Measurements from ENCODE around the gene TNRC6C.

Gene TNRC6C

DNA sequence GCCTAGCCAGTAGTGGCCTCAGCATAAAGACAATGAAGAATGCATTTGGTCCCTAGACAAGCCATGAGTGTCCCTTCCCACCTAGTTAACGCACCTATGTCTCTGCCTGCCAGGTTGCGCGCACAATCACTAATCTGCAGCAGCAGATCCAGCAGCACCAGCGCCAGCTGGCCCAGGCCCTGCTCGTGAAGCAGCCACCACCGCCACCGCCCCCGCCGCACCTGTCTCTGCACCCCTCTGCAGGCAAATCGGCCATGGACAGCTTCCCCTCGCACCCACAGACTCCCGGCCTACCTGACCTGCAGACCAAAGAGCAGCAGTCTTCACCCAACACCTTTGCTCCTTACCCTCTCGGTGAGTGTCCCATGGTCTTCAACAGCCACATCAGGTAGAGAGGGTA is 128.2 kb downstream of the TNRC6C start:
- DNase-seq = no peak

GRCh38 chr17:78088529-78088928 is 130.0 kb downstream of the TNRC6C start:
- DNase-seq = no peak

DNA sequence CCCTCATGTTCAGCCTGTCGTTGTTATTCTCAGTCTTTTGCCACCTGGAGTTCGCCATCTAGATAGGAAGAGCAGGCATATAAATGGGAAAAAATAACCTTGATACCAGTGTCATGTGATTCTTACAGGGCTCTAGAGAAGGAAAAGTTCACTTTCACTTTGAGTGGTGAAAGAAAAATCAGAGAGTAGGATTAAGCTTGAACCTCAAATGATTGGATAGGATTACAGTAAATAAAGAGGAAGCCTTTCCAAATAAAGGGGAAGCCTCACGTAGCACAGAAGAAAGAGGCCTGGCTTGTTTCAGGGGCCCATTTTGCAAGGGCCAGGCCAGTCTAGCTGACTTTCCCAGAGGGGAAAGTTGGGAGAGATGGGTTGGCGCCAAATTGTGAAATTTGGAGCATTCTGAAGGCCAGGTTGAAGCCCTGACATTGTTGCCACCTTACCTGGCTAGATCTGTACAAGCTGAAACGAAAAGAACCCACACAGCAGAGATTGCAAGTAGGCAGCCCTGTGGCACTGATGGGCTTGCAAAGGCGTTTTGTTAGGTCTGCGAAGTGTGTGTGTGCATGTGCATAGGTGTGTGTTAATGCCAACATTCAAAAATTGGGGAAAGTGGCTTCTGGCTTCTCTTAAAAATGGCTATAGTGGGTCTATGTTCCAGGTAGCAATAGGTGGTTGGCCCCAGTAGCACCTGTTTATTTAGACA is 131.2 kb downstream of the TNRC6C start:
- DNase-seq = no peak

DNA sequence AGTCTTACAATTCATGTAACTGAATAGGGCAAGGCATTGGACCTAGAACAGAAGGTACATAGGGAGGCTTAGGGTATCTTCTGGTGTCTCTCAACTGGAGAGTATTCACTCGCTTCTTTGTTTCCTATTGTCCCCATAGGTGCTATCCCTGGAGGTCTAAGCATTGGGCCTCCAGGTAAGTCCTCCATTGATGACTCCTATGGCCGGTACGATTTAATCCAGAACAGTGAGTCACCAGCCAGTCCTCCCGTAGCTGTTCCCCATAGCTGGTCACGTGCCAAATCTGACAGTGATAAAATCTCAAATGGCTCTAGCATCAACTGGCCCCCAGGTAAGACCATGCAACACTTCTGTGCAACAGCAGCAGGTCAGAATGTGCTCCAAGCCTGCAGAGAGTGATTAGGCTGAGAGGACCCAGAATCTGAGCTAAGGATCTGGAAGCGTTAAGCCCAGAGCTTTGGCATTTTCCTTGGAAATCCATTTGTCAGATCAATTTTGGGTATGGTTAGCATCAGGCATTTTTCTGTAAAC is 134.4 kb downstream of the TNRC6C start:
- no peak for DNase-seq

DNA sequence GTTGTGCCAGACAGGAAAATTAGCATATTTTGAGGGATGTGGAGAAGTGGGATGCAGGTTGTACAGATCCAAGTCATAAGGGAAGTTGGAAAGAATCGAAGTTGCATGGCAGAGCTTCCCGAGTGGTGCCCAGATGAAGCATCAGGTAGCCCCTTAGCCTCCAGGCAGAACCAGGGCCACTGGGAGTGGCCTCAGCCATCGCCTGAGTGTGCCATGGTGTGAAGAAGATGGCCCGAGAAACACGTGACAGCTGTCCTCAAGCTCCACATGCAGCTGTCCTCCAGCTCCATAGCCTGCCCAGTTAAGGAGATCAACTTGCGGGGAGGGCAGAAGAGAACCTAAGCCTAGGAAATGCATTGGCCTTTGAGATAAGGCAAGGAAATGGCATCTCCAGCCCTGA is 136.5 kb downstream of the TNRC6C start:
- no peak for DNase-seq

DNA sequence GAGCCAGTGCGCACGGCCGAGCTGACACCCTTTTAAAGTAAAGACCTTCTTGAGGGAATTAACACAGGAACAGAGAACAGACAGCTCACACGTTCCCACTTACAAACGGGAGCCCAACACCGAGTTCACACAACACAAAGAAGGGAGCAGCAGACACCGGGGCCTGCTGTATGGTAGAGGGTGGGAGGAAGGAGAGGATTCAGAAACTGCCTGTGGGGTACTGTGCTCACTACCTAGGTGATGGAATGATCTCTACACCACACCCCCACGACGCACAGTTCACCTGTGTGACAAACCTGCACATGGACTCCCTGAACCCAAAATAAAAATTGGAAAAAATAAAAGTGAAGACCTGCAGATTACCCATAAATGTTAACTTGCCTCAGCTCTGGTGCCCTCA is 137.6 kb downstream of the TNRC6C start:
- no peak for DNase-seq

DNA sequence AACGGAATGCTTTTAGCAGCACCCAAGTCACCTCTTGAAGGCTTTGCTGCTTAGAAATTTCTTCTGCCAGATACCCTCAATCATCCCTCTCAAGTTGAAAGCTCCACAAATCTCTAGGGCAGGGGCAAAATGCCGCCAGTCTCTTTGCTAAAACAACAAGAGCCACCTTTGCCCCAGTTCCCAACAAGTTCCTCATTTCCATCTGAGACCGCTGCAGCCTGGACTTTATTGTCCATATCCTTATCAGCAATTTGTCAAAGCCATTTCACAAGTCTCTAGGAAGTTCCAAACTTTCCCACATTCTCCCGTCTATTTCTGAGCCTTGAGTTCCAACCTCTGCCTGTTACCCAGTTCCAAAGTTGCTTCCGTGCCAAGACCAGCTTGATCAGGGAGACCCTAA is 142.6 kb downstream of the TNRC6C start:
- DNase-seq = no peak

DNA sequence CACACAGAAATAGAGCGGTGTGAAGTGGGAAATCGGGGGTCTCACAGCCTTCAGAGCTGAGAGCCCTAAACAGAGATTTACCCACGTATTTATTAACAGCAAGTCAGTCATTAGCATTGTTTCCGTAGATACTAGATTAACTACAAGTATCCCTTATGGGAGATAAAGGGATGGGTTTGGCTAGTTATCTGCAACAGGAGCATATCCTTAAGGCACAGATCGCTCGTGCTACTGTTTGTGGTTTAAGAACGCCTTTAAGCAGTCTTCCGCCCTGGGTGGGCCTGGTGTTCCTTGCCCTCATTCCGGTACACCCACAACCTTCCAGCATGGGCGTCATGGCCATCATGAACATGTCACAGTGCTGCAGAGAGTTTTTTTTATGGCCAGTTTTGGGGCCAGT is 143.0 kb downstream of the TNRC6C start:
- no peak for DNase-seq

DNA sequence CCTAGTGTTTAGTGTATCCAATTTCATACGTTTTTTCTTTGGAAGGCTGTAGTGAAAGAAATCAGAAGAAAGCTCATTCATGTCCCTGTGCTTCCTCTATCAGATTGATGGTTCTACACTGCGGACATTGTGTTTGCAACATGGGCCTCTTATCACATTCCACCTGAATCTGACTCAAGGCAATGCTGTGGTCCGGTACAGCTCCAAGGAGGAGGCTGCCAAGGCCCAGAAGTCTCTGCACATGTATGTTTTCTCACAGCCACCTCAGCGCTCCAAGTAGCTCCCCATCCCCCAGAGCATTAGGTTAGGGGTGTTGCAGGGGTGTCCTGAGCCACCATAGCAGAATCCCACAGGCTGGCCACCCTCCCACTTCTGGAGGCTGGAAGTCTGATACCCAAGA is 144.8 kb downstream of the TNRC6C start:
- DNase-seq = no peak

GRCh38 chr17:78104540-78104941 is 146.0 kb downstream of the TNRC6C start:
- no peak for DNase-seq

GRCh38 chr17:78105101-78105500 is 146.6 kb downstream of the TNRC6C start:
- DNase-seq = no peak

GRCh38 chr17:78105551-78105950 is 147.0 kb downstream of the TNRC6C start:
- DNase-seq = no peak

DNA sequence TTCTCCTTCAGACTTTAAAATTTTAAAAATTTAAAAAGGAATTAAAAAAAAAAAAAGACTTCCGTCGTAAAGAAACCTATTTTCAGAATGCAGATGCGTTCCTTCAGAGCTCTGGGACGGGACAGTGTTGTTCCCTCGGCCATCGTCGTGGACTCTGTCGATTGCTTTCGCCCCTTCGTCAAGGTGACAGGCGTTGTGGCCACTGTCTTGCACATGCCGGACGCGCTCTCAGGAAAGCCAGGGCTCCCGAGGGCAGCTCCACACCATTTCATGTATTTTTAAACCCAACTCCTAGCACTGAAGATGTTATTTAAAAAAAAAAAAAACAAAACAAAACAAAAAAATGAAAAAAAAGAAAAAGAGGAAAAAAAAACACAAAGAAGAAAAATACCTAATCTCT is 147.7 kb downstream of the TNRC6C start:
- no peak for DNase-seq

DNA sequence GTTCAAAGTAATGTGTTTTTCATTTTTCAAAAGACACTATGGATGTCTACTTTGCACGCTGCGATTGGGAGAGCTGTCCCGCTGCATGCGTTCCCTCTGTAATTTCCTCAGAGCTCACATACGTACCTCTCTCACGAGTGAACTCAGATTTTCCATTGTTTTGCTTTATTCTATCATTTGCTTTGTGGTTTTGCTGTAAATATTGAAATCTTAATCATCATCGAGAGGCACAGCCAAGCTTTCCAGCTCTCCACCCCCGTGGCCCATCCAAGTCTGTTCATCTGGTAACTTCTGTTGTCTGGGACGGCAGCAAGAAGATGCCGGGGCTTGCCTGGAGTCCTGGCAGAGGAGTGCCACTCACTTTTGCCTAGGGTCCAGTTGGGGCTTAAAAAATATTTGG is 149.0 kb downstream of the TNRC6C start:
- DNase-seq = no peak

DNA sequence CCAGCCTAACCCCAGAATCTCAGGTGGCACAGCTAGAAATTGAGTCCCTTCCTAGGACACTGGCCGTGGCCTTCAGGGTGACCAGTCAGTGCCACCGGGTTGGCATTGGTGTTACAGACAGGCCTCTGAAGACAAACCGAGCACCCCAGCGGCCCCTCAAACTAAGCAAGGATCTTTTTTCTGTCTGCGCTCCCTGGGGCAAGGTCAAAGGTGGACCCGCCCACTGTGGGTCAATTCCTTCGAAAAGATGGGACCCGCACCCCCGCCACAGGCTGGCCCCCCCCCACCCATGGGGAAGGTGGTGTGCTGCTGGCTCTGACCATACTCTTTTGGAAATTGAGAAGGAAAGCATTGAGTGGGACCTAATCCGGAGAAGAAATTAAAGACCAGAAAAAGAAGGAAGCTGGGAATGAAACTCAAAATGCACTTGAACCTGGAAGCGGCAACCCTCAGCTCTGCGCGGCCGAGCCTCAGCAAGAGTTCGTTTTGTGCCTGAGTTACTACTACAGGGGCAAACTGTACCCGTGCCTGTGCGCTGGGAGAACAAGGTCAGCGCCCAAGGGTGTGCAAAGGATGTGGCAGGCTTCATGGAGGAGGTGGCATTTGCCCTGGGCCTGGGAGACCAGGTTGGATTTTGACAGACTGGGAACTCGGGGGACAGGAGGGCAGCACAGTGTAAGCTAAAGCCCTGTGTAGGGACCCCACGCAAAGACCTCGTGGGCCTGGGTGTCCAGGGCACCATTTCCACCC is 149.6 kb downstream of the TNRC6C start:
- no peak for DNase-seq

GRCh38 chr17:78108726-78109488 is 150.4 kb downstream of the TNRC6C start:
- no peak for DNase-seq

DNA sequence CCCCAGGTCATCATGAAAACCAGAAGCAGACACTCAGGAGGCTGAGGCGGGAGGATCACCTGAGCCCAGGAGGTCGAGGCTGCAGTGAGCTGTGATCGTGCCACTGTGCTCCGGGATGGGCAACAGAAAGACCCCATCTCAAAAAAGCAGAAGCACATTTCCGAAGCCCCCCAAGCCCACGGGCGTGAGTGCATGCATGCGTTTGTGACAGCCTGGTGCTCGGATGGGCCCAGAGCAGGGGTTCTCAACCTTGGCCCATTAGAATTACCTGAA is 150.9 kb downstream of the TNRC6C start:
- DNase-seq = no peak

DNA sequence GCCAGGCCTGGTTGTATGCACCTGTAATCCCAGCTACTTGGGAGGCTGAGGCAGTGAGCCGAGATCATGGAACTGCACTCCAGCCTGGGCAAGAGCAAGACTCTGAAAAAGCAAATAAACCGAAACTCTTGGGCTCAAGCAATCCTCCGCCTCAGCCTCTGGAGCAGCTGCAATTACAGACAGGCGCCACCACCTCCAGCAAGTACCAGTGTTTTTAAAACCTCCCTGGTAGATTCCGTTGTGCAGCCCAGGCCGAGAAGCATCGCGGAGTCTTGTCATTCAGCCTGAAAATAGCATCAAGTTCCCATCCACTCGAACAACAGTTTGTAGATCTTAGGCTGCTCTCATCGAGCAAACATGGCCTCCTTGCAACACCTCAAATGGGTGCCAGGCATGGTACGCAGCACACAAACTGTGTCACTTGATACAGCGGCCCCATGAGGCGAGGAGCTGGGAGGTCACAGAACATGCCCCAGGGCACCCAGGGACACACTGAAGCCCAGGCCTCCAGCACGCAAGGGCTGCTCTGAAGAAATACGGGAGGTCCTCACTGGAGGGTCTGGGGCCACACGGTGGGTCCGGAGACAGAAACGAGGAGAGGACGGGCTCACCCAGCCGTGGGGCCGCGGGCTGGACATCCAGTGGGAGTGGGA is 152.0 kb downstream of the TNRC6C start:
- DNase-seq = no peak

GRCh38 chr17:78111016-78111726 is 152.7 kb downstream of the TNRC6C start:
- DNase-seq = no peak

DNA sequence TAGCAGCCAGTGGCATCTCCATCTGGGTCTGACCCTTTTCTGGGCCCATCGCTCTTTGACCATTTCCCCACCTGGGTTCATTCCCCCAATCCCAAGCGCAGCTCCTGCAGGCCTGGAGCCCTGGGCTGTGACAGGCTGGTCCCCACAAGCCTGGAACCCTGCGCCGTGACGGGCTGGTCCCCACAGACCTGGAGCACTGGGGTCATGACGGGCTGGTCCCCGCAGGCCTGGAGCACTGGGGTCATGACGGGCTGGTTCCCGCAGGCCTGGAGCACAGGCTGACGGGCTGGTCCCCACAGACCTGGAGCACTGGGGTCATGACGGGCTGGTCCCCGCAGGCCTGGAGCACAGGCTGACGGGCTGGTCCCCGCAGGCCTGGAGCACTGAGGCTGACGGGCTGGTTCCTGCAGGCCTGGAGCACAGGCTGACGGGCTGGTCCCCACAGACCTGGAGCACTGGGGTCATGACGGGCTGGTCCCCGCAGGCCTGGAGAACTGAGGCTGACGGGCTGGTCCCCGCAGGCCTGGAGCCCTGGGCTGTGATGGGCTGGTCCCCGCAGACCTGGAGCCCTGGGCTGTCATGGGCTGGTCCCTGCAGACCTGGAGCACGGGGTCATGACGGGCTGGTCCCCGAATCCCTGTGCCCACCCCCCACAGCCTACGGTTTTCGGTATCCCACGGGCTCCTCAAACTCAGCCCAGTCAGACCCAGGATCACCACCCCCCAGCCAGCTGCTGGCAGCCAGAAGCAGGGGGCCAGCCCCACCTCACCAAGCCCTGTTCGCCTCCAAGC is 153.4 kb downstream of the TNRC6C start:
- DNase-seq = no peak

All from right kidney (tissue), 1 donor.